Transverse colon (tissue), 3 donors: ENCODE data around the gene GLYR1.

Experiments
- CTCF ChIP-seq, 5 experiments: fragments of 200-600 bp in 3 of 5; fragments of 450-650 bp in 2 of 5; sonication (generic) in 3 of 5; IDR thresholded peaks; 1 replicate in 2 of 5; 2 replicates in 3 of 5; pipeline ENCODE4 v1.5.1; 2016 to 2017; ENCODE audit warnings: antibody characterized with exemption in 5 of 5, inconsistent platforms in 3 of 5, mild to moderate bottlenecking in 2 of 5, moderate library complexity in 1 of 5
- POLR2A ChIP-seq: fragments of 450-650 bp; IDR thresholded peaks from one replicate; pipeline ENCODE4 v1.6.1; 2016; ENCODE audit warnings: antibody characterized with exemption, mild to moderate bottlenecking, moderate library complexity

GRCh38 chr16:4891886-4892216 is 44.8 kb upstream of the GLYR1 start:
- TF ChIP-seq CTCF (IDR thresholded peaks at IDR 0.05) (no peak), POLR2A (no peak)
